NCI-H2107 (cell line): ENCODE results near the gene CISH.

ENCODE experiments used
- DNase-seq: peaks from one replicate; lab custom pipeline; 2025; lab: John Stamatoyannopoulos, UW

Gene CISH

DNA sequence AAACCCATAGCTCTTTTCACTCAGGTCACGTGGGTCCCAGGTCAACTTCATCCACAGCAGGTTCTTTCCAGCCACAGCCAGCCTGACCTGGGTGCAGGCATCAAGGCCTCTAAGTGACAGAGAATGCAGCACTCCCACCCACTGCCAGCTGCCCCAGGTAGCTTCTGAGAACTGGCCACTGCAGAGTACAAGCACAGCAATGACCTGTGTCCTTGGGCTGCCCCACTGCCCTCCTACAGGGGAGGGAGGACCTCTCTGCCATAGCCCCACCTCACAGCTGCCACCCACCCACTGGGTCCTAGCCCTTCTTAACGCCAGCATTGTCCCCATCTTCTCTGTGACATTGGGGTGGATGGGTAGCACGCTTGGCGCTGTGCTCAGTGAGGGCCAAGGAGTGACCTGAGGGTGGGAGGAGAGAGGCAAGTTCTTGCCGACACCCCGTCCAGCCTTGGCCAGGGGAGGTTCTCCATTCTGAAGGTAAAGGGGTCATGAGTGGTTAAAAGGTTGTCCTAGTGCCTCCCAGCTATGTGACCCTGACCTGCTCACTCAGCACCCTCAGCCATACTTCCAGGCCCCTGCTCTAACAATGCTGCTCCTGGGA lies 12.4 kb downstream of the CISH start:
- DNase-seq: no peak

DNA sequence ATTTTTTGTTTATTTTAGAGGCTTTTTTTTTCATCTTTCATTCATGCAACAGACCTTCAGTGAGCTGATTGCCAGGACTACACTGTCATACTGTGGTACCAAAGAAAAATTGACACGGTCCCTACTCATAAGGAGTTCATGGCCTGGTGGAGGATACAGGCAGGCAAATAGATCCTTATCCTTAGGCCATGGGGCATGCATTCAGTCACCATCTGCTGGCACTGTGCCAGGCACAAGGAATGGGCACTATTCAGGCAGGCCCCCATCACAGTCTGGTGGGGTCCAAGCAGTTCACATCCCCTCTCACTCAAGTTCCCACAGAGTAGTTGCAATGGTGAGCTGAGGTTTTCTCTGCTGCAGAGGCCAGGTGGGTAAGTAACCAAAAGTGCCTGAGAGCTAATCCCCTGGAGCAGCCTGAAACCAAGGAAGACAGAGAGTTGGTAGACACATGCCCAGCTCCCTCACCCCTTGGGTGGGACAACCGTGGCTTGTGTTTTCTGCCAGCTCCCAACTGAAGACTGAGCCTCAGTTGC lies 17.3 kb downstream of the CISH start:
- DNase-seq: no peak

DNA sequence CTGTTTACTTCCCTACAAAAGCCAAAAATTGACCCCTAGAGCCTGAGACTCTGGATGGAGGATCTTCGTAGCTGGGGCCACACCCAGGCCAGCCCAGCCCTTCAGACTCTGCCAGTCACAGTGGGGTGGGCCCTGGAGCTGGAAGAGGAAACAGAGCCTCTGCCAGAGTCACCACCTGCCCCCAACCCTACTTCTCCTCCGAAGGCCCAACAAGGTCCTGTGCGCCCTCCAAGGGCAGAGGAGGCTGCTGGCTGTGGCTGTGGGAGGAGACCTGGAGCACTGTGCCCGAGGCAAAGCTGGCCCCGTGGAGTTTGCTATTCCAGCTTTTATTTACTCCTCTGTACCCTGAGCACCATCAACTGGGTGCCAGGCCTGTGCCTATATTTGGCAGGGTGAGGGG lies 19.0 kb downstream of the CISH start:
- no peak for DNase-seq

DNA sequence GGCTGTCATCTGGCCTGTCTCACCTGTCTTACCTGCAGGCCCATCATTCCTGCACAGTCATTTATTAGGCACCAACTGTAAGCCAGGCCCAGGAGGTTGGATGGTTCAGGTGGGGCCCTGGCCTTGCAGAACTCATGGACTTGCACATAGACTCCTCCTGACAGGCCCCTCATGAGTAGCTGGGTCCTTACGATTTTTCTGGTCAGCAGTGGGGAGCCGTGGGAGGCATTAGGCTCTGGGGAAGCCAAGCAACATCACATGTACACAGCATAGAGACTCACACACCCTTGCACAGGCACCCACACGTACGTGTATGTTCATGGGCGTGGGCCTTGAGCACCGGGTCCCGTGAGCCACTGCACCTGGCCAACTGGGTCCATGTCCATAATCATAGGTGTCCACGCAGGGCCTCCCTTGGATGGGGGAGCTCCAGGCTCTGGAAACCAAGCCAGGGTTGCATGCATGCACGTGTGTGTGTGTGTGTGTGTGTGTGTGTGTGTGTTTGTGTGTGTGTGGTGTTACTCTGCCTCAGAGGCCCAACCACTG lies 20.3 kb downstream of the CISH start:
- DNase-seq: no peak

DNA sequence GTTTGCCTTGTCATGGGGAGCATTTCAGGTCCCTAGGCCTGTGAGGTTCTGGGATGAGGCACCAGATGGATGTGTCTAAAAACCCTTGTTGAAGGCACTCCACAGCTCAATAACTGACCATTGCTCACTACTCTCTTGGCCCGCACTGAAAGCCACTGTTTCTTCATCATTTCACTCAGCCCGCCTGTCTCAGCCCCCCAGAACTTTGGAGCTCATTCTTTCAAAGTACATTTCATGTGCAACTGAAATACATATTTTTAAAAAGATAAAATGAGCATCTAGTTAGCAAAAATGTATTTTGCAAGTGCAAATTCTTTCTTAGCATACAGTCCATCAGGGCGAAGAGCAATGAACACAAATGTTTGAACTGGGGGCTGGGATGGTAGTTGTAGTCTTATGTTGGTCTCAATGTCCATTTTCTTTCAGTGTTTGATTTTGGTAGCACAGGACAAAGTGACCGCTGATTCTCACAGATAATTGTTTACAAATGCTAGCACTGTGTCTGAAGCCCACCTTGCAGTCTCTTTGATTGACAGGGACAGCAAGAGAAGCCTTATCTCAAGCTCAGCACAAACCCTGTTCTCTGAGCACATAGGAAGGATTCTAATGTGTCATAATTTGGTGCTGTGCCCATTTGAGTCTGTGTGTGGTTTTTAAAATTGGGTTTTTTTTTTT lies 22.7 kb downstream of the CISH start:
- no peak for DNase-seq

DNA sequence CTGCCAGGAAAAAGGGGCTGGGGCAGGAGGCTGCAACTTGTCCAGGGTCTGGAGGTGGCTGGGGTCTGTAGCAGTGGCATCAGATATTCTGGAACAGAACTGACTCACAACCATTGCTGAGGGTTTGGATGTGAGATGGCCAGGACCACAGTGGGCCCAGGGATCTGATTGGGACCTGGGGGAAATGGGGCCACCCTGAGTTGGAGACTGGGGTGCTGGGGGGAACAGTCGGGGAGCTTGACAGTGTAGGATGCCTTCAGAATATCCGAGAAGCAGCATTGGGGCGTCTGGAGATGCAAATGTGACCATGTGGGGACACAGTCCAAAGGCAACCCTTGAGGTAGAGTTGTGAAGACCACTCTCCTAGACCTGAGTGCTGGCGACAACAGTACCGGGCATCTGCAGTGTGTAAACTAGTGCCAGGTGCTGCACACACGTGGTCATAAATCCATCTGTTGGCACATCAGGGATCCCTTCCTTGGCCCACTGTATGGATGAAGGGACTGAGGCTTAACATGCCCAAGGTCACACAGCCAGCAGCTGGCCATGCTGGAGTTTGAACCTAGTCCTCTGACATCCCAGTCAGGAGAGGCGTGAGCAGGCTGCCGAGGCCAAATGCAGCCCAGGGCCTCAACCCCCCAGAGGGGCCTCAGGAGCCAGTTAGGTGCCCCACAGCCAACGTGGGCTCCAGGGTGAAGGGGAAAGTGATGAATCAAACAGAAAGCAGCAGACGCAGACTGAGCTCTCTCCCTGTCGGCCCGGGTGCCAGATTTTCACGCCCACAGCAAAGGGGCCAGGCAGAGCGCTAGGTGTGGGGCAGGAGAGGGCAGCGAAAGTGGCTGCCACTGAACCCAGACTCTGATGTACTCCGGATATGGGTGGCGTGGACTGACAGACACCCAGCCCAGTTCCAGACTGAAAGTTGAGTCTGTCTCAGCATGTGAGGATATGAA lies 23.5 kb downstream of the CISH start:
- no peak for DNase-seq

DNA sequence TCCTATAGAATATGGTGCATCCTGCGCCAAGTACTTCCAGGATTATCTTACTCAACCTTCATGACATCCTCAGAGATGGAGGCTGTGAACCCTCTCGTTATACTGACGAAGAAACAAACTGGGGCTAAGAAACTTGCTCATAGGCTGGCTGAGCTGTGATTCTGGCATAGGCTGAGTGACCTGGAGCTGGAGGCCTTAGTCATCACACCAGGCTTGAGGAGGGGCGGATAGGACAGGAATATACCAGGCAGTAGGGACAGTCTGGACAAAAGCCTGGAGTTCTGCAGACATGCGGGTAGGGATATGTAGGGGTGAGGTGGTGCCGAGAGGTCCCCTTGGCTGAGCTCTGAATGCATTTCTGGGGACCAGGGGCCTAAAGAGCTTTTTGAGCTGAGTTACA lies 24.2 kb downstream of the CISH start:
- no peak for DNase-seq

DNA sequence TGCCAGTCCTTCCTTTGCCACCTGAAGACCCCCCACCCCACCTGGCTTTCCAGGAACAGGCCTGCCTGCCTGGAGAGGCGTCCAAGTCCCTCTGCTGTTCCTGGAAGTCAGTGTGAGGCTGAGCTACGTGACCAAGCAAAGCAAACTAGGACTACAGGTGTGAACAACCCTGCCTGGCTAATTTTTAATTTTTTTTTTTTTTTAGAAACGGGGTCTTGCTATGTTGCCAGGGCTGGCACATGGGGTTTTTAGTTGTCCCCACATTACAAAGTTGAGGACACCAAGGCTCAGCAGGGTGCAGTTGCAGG lies 24.9 kb downstream of the CISH start:
- DNase-seq: no peak

DNA sequence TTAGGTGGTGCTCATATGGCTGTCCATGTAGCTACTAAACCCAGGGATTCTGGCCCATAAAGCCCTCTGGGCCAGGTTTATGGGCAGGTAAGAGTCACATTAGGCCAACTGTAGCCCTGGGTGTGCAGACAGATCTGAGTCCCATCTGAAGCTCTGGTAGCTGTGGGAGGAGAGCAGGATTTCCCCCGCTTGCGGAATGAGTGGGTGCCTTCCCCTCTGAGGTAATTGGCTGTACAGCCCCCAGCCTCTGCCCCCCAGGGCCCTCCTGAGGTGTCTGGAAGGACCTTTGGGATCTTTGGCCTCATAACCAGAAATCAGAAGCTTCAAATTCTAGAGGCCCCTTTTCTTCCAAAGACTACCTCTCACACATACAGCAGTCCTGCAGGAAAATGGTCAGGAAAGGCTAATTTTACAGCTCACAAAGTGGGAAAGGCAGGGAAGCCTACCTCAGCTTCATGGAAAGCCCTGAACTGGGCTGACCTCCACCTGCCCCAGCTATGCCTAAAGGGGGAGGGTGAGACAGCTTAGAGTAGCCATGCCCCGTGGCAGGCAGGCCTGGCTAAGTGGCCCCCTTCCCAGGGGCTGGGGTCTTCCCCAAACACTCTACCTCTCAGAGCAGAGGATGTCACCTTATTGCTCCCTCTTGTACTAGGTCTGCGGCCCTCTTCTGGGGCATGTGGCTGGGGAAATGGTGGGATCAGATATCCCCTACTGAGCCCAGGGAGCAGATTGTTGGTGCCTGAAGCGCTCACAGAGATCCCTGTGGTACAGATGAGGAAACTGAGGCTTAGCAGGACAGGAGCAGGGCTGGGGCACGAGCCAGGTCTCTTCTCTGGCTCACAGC lies 25.4 kb downstream of the CISH start:
- DNase-seq: no peak

DNA sequence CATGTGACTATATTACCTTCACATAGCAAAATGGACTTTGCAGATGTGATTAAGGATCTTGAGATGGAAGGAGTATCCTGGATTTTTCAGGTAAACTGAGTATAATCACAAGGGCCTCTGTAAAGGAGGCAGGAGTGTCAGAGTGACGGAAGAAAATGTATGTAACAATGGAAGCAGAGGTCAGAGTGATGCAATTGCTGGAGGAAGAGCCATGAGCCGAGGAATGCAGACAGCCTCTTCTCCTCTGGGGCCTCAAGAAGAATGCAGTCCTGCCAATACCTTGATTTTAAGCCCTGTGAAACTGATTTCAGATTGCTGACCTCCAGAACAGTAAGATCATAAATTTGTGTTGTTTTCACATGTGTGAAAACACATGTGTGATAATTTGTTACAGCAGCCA lies 27.2 kb downstream of the CISH start:
- DNase-seq: no peak

DNA sequence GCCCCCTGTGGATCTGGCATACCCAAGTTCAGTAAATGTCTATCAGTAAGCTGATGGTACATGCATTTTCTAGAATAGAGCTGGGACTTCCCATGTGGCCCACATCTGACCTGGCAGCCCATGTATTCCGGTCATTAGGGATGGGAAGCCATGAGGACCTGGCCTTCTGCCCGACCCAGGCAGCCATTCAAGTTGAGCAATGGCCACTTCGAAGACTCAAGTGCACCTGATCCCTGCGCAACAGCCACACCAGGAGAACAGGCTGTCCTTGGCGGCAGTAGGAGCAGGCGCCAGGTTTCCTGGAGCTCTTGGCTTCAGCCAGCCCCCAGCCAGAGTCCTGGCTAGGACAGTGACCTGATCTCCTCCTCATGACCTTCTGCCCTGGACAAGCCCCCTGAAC lies 27.7 kb downstream of the CISH start:
- DNase-seq: no peak

DNA sequence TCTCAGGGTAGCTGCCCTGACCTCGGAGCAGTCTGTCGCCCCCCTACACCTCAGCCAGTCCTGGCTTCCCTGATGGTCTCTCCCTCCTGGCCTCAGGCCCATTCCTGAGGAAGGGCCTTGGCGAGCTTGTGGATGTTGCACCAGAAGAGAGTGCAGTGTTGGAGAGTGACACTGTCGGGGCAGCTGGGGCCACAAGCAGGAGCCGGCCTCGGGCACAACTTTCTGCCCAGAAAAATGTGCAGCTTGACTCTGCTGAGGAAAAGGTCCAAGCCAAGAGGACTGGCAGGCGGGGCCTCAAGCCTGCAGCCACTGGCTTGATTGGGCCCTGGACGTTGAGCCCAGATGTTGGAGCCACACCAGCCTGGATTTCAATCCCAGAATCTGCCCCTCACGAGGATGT lies 29.5 kb downstream of the CISH start:
- no peak for DNase-seq

DNA sequence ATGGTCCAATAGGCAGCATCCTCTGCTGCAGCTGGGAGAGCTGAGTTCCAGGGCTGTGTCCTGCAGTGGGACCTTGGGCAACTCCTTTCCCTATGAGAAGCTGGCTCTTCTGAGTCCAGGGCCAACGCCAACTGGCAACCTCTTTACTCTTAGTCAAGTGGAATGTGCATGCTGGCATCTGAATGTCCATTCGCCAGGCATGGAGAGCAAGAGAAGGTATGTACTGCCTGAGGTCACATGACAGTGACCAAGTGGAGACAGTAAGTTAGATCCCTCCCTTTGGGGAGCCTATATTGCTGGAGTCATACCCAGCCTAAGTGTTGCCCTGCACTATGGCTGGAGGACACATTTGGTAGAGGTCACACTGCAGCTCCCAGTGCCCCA lies 30.1 kb downstream of the CISH start:
- DNase-seq: no peak

DNA sequence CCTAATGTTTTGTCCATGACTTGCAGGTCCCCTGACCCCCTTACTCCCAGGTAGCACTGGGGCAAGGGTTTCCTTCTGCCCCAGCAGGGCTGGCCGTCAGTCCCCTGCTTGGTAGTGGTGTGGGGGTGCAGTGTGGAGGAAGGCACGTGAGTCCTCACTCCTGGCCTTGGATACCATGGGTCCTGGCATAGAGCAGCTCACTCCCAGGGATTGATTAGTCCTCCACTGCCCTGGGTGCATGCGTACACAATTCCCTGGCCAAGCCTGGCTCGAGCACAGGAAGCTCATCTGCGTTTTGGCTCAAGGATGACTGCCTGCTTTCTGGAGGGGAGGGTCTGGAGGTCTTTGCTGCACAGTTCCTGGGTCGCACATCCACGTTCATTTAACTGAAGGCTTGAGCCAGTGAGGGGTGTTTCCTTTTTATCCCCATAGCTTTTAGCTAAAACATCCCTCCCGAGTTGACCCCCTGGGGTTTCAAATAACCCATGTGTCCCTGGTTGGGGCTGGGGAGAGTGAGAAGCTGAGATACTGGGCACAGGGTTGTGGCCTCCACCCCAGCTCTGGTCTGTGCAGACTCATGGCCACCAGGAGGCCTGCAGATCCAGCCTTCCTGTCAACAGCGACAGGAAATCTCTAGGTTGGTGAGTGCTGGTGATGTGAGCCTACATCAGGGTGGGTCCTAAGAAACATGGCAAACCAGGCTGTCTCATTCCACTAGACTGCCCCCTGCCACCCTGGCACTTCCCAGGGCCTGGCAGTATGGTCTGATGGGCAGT lies 30.7 kb downstream of the CISH start:
- no peak for DNase-seq

DNA sequence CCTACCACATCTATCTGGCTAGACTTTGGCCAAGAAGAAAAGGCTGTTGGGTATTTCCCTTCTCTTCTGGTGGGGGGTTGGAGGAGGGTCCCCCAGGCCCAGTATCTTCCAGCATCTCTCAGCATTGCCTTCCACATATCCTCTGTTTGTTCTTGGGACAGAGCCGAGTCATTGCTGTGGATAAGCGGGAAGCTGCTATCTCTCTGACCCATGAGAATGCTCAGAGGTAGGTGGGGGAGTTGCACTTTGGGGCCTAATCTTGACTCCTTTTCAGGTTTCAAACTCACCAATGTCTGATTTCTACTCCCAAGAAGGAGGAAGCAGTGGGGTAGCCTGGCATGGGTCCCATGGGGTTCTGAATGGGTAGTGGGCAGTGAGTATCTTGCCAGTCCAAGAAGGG lies 34.2 kb downstream of the CISH start:
- no peak for DNase-seq

DNA sequence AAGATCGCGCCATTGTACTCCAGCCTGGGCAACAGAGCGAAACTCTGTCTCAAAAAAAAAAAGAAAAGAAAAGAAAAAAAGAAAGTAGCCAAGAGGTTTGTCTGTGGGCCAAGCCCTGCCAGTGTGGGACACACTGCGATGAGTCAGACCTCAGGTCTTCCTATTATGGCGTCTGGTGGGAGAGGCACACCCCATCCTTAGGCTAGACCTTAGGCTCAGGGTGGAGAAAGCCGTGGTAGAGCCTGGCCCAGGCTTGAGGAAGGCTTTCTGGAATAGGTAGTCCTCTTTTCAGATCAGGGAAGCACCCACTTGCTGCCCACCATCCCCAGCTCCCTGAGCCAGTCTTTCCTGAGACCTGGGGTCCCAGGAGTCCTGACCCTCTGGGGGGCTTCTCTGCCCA lies 36.2 kb downstream of the CISH start:
- DNase-seq: no peak

DNA sequence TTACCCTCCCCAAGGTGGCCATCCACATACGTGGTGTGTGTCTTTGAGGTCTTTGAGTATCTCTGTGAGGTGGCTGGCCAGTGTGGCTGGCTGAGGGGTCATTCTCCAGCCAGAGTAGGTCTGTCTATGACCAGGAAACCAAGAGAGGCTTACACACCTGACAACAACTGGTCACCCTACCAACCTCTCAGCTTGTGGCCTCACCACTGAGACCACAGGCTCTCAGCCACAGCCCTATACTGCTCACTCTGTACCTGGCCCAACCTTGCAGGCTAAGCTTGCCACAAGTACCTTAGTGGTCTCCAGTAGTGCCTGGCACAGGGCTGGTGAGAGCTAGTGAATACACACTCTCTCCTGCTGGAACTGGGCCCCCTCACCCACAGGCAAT lies 37.1 kb downstream of the CISH start:
- DNase-seq: no peak

DNA sequence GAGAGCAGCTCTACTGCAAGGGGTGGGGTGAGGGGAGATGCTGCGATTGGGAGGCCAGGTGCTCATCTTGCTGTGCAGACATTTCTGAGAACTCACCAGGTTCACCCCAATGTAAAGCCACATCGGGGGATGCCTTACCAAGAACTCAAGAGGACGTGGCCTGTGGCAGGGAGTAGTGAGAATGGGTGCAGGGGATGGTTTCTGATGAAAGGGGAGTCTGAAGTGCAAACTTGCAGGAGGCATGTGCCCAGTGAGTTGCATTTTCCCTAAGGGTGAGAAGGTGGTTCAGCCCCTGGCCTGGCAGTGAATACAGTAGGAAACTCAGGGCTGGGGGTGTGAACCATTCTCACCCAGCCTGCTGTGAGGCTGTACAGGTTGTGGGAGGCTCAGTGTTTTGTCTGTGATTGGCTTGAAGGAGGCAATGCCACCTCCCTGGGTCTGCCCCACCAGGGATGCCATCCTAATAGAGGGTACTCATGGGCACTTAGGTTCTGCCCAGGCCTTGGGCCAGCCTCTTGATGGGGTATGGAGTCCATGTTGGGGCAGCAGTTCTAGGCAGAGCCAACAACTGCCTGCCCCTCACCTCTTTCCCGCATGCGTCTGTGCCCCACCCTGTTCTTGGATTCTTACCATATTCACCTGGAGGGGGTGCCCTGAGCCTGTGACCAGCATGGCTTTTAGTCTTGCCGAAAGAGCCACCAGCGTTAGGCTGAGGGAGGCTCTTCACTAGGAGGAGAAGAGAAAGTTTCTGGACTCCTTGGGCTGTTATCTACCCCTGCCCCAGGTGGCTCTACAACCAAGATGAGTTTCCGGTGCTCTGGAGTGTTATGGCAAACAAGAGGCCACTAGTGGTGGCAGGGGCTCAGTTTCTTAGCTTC lies 37.8 kb downstream of the CISH start:
- DNase-seq: no peak

DNA sequence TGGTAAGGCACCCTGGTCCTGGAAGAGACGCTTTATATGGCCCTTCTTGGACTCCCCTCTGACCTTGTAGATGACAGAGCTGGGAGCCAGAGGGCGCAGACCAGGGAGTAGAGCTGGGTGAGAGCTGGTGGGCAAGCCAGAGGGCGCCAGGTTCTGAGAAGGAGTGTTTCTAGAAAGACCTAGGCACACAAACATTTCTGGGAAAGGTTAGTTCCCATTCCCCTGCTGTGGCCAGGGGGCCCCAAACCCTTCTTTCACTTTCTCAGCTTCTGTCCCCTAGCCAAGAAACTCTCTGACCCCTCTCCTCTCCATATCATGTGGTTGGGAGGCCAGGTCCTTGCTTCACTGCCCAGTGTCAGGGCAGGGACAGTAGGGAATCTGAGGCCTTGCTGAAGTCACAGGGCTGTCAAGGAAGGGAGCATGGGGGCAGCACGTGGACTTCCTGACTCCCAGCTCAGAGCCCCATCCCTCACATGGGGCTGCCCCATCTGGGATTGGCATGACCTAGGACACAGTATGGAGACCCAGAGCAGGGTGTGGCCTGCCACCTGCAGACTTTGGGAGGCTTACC lies 38.7 kb downstream of the CISH start:
- DNase-seq: no peak

DNA sequence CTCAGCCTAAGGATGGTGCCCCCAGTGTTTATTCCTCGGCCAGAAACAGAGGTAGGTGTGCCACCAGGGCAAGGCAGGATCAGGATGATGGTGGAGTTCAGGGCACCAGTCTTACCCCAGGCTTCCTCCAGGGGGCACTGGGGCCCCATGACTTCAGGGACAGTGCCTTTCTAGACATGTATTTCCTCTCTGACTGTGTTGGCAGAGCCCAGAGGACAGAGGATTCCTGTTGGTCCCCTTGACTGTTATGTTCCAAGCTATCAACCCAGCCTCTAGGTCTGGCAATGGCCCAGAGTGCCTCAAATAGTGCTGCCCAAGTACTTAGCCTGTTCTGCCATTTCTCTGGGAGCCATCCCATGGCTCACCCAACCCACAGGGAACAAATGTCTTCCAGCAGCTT lies 39.4 kb downstream of the CISH start:
- DNase-seq: peak; percentile 2
